ENCODE results near the gene VSIG4. TPM values are rescaled to one million over a fixed set of nuclear protein-coding genes. Genes with fewer than 3 reads are reported as not detected.

The VSIG4 gene
- total and polyA plus RNA-seq, 2 of the 8 experiments (the other 6 are each of a cell fraction or from before 2014, with no cell fraction given): not detected

DNA sequence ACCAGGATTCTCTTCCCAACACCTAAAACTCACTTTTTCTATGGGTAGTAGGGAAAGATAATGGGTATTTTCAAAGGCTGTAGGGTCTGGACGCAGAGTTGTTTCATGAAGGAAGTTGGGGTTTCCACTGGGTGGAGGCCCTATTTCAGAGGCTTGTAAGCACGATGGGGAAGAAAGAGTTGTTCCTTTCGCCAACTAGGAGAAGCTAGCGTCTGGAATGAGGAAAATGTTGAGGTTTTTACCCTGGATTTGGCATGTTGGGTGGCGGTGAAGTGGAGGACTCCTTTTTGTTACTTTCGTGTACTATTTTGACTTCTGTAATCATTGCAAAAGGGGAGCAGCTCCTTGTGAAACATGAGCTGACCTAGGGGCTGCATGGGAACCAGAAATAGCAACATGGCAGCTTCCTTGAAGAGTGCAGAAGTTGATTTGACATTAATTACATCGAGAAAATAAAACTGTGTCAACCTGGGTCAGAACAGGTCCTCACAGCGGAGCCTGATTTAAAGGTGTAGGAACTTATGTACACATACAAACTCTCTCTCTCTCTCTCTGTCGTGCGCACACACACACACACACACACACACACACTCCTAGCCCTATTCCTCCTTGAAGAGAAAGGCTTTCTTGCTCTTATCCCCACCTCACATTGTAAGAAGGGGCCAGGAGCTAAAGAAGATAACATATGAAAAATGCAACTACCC, 19.1 kb downstream of the VSIG4 start:
- Histone ChIP-seq H2AFZ (ENCODE audit: low read length) (no peak overlapping the region), H4K20me1 (replicated peaks in 1 of 2; ENCODE audit: control insufficient read depth in 1 of 2, insufficient read depth in 2 of 2, low read length in 2 of 2) (no peaks in the 10 kb centered on the region), H3K4me1 (replicated peaks in 1 of 4; ENCODE audit: control insufficient read depth in 3 of 4, insufficient read depth in 4 of 4, low read length in 3 of 4) (no peaks in the 10 kb centered on the region; a peak in 2 of 7 replicates), H3K79me2 (ENCODE audit: control insufficient read depth in 1 of 2, insufficient read depth in 2 of 2, low read length in 2 of 2) (no peaks in the 10 kb centered on the region), H3K27me3 (replicated peaks in 1 of 4; ENCODE audit: control insufficient read depth in 3 of 4, extremely low read depth in 1 of 4, insufficient read depth in 3 of 4, low read length in 3 of 4) (no peaks in the 10 kb centered on the region), H2BK15ac (ENCODE audit: low read length) (no peak overlapping the region), H3K9me3 (ENCODE audit: insufficient read depth in 2 of 2, low read depth in 1 of 2, low read length in 1 of 2) (peaks cover 0 to 32% of the 10 kb centered on the region in 2 experiments; a peak in 1 of 4 replicates), H4K5ac (ENCODE audit: insufficient read length, low read depth, low read length) (no peak overlapping the region), H2BK12ac (ENCODE audit: low read depth, low read length) (no peak overlapping the region), H3K56ac (replicated peaks; ENCODE audit: insufficient read length, low read depth, low read length) (no peak overlapping the region), H3K23me2 (ENCODE audit: low read depth, low read length) (no peaks in the 10 kb centered on the region), H3K4me2 (ENCODE audit: insufficient read depth in 1 of 2, low read depth in 2 of 2, low read length in 2 of 2) (no peak overlapping the region), H2BK20ac (ENCODE audit: low read length) (no peak overlapping the region), H3K4me3 (ENCODE audit: extremely low read depth in 1 of 4, insufficient read depth in 2 of 4, low read depth in 3 of 4, low read length in 4 of 4) (no peak overlapping the region), H3K4ac (replicated peaks; ENCODE audit: insufficient read length, low read depth, low read length) (no peak overlapping the region), H2AK5ac (ENCODE audit: low read depth, low read length) (no peak overlapping the region), H3K23ac (ENCODE audit: insufficient read length) (no peak overlapping the region), H3K79me1 (ENCODE audit: low read depth, low read length) (no peaks in the 10 kb centered on the region), H3K18ac (ENCODE audit: extremely low read depth, low read length) (no peak overlapping the region), H3K36me3 (ENCODE audit: control insufficient read depth in 2 of 4, insufficient read depth in 4 of 4, low read length in 3 of 4) (no peaks in the 10 kb centered on the region), H2BK5ac (ENCODE audit: low read depth, low read length) (no peak overlapping the region), H4K8ac (ENCODE audit: extremely low read depth, insufficient read depth, low read length) (no peak overlapping the region), H4K91ac (replicated peaks; ENCODE audit: insufficient read length, low read length) (no peak overlapping the region), H3K14ac (ENCODE audit: insufficient read length) (no peak overlapping the region), H3K9ac (replicated peaks in 1 of 4; ENCODE audit: extremely low read depth in 1 of 4, low read depth in 3 of 4, low read length in 3 of 4) (no peak overlapping the region), H3K27ac (ENCODE audit: low read depth, low read length) (no peak overlapping the region), H2BK120ac (replicated peaks; ENCODE audit: low read depth, low read length) (no peak overlapping the region)
- FAIRE-seq (no peak), DNase-seq (ENCODE audit: low read depth in 1 of 2, low spot score in 2 of 2) (no peak)
- ChIA-PET POLR2A (ENCODE audit: partially characterized antibody) (no interaction called here), CTCF (ENCODE audit: partially characterized antibody) (interaction anchor here (1.0 kb wide), 1 partner anchor 7 kb away, joined by 3 read pairs; no protein-coding TSS in a partner anchor)
- WGBS, 2 experiments (ENCODE audit: extremely low coverage in 1 of 2, insufficient coverage in 1 of 2, insufficient read length in 1 of 2, insufficient replicate concordance in 2 of 2, low coverage in 1 of 2, low lambda C conversion rate in 2 of 2, missing lambda C conversion rate in 1 of 2): 68% methylated on average over 8 of the region's 10 CpGs; no CpG with 5 or more reads in 1 of the 2 experiments
- TF ChIP-seq TAF1 (IDR thresholded peaks at IDR 0.05; ENCODE audit: low read depth, low read length): no peak
- TF ChIP-seq GABPA (IDR thresholded peaks at IDR 0.05; ENCODE audit: borderline replicate concordance, insufficient read depth, low read length): no peak
- no peak for TF ChIP-seq TCF12 (IDR thresholded peaks at IDR 0.05; ENCODE audit: low read depth, low read length)
- TF ChIP-seq KDM5A (IDR thresholded peaks at IDR 0.05; ENCODE audit: low read length): no peak
- TF ChIP-seq SUZ12 (IDR thresholded peaks at IDR 0.05; ENCODE audit: low read length): no peak
- TF ChIP-seq ZNF274 (IDR thresholded peaks at IDR 0.05; ENCODE audit: borderline replicate concordance, extremely low read depth, low read length): no peak
- TF ChIP-seq, protein P1, sequence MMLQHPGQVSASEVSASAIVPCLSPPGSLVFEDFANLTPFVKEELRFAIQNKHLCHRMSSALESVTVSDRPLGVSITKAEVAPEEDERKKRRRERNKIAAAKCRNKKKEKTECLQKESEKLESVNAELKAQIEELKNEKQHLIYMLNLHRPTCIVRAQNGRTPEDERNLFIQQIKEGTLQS (IDR thresholded peaks at IDR 0.05; ENCODE audit: insufficient read depth, low read depth, low read length): no peak
- TF ChIP-seq KDM4A (IDR thresholded peaks at IDR 0.05; ENCODE audit: low read depth, low read length, severe bottlenecking): no peak
- TF ChIP-seq RNF2 (IDR thresholded peaks at IDR 0.05; ENCODE audit: borderline replicate concordance, low read depth, low read length, missing control alignments, poor library complexity, severe bottlenecking): no peak
- no peak for TF ChIP-seq CBX5 (IDR thresholded peaks at IDR 0.05; ENCODE audit: low read depth, low read length)
- no peak for TF ChIP-seq NANOG (IDR thresholded peaks at IDR 0.05; ENCODE audit: insufficient read depth, low read depth, low read length, poor library complexity, severe bottlenecking)
- TF ChIP-seq CHD1 (IDR thresholded peaks at IDR 0.05; ENCODE audit: low read depth, low read length): no peak

Data from H1 (cell line).